H4 (cell line): ENCODE measurements around the gene COX17. TPM values are rescaled to one million over a fixed set of nuclear protein-coding genes. Genes with fewer than 3 reads are reported as not detected.

Experiments
- DNase-seq: peaks from one replicate; pipeline ENCODE4 v3.0.0-alpha.2; 2015; ENCODE audit warnings: low spot score
- total RNA-seq: library from RNA; depleted of rRNA; stranded (reverse); fragments of >200 nt; shearing (Covaris generic); gene quantifications from 2 replicates; pipeline ENCODE4 v1.2.3, GENCODE V29; 2014

COX17 gene
- total RNA-seq, 1 experiment from 2014 or later, result 90.9 TPM

DNA sequence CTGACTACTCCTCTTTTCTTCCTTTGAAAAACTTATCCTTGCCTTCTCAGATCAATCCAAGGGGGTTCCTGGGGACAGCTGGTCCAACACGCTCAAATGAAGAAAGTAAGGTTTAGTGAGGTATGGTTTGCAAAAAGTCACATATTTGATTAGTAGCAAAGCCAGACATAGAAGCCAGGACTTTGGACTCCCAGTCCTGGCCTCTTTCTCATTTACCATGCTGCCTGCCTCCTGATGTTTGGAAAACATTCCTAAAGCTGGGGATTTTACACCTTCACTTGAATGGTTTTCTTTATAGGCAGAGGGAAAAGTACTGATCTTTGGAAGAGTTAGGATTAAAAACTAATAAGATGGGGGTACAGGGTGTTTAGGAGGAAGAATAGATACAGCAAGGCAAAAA lies 31.4 kb downstream of the COX17 start:
- no peak for DNase-seq

DNA sequence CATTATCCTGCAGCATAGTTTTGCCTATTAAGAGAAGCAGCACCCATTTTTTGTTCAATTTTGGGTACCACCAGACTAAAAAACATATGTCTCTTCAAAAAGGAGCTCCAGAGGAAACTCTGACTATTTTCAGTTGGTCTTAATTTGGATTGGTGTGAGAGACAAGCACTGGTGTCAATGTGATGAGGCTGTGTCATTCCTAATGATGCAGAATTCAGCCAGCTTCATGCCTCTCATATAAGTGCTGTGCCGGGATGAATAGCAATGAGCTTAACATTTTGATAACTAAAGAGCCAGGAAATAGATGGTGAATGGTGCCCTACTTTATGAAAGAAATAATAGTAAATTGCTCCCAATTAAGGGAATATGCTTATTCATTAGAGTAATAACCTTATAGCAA lies 32.7 kb downstream of the COX17 start:
- no peak for DNase-seq

DNA sequence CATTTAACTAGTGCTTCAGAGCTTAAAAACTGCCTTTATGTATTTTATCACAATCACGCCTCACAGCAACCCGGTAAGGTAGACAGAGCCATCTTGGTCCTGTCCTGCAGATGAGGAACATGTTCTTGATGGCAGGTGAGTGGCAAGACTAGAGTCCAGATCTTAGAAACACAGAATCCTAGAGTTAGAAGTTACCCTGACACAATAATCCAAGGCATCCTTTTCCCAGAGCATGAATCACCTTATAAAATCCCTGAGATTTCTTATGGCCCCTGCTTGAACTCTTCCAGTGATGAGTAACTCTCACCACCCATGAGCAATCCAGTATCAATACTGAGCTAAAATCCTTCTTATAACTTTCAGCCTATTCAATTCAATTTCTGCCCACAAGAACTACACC lies 33.7 kb downstream of the COX17 start:
- no peak for DNase-seq

DNA sequence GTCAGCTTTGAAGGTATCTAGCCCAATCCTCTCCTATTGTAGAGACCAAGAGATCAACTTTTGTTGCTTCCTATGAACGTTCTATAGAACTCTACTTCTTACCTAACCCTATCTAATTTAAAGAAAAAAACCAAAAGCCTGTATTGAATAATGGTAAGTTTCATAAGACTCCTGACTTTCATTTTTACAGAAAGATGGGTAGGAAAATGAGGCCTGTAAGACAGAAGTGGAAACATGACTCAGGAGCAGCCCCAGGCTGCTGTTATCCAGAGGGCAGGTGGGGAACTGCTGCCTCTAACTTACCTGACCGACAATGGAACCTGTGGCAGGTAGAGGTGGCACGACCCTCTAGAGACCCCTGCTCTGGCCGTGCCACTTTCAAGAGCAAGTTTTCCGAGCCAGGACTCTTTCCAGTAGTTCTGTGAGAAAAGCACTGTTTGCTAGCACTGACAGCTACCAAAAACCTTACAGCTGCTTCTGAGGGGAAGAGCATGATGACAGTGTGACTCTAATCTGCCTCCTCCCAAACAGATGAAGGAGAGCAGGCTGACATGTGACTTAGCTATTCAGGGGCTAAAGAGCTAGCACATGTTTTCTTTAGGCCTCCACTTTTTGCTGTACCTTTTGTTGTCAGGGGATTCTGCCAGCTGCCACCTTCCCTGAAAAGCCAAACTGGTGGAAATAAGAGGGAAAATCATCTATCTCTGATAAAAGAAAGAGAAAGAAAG lies 34.3 kb downstream of the COX17 start:
- DNase-seq, result no peak

DNA sequence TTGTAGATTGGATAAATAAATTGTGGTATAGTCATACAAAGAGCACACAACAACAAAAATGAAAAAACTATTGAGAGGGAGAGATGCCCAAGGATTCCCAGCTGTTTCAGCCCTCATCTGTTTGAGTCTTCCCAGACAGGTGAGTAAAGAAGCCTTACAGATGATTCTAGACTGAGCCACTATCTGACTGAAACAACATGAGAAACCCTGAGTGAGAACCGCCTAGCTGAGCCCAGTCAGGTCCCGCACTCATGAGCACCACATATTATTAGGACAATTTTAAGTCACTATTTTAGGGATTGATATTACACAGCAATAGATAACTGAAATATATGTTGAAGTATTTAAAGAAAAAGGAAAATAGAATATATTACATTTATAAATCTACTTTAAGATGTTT lies 35.8 kb downstream of the COX17 start:
- no peak for DNase-seq

DNA sequence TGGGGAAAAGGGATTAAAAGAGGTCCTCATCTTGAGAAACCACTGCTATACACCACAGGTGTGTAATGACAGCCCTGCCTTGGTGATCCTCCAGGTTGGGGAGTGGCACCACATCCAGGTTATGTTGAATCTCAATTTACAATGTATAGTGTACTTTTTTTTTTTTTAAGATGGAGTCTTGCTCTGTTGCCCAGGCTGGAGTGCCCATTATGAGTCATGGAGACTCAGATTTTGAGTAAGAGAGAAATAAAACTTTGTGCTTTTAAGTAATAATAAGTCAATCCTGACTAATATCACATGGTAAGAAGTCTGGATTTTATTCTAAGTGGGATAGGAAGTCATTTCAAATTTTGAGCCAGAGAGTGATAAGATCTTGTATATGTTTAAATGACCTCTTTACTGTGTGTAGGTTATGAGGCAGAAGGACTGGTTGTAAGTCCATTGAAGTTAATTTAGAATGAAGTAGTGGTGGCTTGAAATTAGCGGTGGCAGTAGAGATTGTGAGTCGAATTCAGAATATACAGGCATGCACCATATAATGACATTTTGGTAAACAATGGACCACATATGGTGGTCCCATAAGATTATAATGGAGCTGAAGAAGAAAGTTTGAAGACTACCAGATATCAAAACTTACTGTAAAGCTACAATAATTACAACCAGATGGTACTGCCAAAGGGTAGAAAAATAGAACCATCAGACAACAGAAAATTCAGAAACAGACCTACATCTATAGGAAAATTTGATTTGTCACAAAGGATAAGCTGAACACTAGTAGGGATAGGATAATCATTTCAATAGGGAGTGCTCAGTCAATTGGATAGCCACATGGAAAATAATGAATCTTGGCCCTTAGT lies 37.5 kb downstream of the COX17 start:
- DNase-seq, result no peak

DNA sequence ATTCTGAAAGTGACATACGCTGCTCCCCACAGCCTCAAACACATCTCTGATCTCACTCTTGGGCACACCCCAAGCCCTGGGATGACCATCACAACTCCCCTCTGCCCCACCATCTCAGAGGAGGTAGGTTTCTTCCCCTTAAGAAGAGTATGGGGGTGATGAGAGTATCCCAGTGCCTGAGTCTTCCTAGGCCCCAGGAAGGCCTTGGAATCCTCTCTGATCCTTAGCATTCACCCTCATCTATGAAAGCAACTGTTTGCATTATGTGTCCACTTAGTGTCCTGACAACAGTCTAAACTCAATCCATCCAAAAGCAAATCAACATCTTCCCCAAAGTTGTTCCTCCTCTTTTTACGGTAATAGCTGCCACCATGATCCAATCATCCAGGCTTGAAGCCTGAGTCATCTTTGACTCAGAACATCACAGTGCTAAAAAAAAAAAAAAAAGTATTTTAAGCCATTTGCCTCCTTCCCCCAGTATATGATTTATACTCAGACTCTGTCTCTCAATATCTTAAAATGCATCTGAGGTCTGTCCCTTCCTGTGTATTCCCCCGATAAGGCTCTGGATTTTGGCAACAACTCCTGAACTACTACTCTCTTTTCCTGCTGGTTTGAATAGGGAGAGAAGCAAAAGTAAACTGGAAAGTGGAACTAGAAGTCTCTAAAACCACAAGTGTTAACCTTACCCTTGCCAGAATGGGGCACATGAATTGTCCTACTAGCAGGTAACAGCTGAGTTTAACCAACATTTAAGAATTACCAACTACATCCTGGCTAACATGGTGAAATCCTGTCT lies 39.3 kb downstream of the COX17 start:
- peak; percentile 86 for DNase-seq

DNA sequence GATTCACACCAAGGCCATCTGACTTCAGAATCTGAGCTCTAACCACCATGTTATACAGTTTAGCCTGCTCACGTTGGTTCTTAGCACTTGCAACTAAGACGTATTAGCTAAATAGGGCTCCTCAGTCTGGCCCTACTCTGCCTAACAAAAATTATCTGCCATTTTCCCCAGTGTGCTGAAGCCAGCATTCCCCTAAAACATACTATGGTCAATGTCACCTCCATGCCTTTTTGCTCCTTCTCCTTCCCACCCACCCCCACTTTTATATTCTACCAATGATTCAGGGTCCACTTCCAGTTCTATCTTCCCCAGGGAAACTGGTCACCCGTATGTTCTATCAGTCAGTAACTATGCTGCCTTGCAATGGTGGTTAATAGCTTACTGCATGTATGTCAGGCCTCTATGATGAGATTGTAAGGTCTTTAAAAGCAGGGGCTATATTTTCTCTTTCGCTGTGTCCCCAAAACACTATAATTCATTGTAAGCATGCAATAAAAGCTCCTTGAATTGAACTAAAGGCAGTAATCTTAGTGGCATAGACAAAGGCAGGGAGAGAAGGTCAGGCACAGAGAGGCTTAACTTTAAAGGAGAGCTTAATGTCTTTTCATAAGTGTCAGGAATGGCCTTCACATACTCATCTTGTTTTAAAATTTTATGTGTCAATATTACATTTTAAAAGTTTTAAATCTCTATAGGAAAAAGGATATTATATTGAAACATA lies 40.2 kb downstream of the COX17 start:
- DNase-seq, result no peak

DNA sequence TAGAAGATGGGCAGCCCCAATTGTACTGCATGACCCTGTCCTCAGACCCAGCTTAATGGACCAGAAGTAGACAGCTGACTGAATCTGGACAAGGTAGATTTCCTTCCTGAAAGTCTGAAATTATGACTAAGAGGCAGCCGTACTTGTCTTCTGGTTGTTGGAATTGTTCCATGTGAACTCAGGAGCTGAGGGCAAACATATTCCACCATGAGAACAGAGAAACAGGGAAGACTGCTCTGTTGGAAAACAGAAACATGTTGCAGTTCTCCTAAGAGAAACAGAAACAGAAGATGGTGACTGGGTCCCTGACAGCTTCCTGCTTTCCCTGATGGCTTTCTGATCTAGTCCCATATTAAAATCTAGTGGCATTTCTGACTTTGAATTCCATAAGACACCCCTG lies 41.0 kb downstream of the COX17 start:
- no peak for DNase-seq

DNA sequence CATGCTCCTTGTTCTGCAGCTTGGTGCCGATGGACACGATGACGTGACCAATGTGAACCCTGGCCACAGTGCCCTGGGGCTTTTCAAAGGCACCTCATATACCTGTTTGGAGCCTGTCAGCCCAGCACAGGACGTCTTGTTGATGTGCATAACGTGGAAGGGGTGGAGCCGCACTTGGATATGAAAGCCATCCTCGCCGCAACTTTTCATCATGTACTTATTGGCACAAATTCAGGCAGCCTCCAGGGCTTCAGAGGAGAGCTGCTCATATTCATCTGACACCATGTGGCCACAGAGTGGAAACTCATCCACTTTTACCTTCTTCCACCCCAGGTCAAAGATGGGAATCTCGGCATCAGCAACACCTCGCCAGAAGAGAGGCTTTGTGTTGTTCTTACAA lies 41.5 kb downstream of the COX17 start:
- no peak for DNase-seq

DNA sequence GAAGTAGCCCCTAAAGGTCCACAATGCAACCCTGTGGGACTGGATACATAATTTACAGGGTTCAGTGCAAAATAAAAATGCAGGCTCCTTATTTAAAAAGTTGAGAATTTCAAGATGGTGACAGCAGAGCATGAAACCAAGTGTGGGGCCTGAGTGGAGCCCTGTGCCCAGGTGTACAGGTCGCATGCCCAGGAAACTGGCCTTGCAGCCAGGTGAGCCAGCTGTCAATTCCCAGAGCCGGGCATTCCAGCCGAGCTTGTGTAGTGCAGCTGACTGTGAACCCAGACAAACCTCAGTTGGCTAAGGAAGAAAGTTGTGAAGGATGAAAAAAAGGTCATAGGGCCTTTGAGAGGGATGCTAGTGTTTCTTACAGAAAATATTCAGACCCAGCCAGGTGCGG lies 44.4 kb downstream of the COX17 start:
- no peak for DNase-seq

DNA sequence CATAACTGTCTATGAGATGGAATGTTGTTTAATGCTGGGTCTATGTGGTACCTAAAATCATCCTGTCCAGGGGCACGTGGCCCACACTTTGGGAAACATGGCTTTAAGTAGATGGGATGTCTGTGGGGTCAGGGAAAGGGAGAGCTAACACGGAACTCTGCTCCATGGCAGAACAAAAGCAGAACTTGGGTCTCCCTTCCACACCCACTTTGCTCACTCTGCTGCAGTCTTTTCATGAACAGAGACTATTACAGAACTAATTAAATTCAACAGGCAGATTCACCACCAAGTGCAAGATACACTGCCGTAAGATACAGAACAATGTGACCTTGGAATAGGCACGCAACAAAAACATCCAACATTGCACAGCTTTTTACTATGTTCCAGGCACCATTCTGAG lies 45.0 kb downstream of the COX17 start:
- no peak for DNase-seq

DNA sequence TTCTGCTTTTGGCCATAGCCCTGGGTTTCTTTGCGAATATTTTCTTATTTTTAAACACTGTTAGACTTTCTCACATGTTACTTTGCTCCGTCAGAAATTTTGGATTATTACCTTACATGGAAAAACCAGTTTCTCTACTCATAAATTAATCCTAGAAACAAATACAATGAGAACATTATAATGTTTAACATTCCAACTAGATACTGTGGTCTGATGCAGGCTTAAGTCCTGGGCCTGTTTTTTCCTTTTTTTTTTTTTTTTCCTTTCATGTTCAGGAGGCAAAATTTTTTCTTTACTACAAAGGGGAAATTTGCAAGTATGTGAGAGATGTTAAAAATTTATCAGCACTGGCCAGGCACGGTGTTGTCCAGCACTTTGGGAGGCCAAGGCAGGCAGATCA lies 45.7 kb downstream of the COX17 start:
- no peak for DNase-seq

DNA sequence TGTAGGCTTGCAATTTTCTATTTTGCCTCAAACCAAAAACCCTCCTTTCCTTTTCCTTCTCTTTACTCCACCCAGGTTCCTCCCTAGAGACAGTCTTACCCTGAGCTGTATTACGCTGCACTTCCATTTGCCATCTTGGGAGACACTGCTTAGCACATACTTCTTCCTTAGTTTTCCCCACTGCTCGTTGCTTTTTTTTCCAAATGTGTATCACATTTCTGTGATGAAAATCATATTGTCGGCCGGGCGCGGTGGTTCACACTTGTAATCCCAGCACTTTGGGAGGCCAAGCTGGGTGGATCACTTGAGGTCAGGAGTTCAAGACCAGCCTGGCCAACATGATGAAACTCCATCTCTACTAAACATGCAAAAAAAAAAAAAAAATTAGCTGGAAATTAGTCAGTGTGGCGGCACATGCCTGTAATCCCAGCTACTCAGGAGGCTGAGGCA lies 46.3 kb downstream of the COX17 start:
- DNase-seq, result no peak

DNA sequence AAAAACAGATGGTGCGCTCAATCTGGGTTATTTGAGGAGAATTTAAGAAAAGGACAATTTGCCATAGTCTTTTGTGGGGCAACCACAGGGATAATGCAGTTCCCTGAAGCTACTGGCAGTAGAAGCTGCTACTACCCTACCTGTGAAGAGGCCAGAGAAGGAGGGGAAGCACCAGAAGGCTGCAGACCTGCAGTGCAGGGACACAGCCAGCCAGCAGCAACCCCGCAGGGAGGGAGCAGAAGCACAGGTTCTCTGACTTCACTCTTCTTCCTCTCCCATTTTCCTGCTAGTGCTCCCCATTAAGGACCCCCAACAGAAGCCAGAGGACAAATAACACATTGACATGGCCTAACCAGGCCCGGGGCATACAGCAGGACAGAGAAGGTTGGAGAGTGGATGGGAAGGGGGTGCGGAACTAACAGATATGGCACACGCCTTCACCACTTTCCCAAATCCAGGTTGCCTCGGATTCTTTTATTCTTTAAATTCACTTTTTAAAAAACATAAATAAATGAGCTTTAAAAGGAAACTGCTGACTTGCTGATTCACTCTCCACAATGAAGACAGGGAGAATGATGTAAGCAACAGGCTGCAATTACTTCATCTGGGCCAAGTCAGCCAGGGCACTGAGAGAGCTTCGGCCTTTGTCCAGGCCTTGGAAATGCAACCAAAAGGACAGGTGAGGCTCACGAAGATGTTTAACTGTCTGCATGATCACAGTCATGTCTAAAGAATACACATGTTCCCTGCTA lies 46.9 kb downstream of the COX17 start:
- DNase-seq, result peak; percentile 52

DNA sequence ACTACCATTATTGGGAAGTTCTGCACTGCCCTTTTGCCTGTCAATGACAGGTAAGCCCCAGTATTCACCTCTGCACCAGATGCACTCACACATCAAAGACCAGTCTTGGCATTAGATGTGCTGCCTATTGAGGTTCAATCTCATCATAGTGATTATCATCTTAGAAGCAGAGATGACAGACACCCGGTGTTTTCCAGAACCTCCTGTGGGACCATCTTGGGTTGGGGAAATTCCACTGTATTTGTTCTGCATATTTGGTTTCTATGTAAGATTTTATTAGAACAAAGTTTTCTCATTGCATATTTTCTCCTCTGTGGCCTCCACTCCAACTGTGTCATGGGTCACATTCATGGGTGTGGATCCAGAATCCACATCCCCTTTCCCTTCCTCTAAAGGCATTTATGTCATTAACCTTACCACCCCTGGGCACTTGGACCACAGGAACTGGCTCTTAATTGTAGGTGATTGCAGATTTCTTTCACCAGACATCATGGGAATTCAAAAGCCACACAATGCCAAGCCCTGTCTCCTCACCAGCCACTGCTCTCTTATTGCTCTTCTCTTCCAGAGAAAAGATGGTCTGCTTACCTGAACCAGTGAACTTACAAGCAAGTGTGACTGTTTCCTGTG lies 48.3 kb downstream of the COX17 start:
- DNase-seq, result no peak

DNA sequence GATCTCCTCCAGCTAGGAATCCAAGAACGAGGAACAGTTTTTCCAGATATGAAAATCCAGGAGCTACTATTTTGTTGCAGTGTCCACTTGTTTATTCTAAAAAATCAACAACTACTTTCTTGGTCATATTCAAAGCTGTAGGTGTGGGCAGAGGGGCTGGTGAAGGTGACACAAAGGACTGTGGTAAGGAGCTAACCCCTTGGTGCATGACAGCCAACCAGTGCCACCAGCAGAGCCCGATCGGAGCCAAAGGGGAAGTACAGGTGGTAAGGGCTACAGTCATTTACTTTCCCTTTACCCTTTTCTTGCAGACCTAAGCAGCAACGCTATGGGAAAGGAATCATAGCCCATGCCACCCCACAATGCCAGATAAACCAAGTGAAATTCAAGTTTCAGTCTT lies 48.8 kb downstream of the COX17 start:
- DNase-seq, result no peak

DNA sequence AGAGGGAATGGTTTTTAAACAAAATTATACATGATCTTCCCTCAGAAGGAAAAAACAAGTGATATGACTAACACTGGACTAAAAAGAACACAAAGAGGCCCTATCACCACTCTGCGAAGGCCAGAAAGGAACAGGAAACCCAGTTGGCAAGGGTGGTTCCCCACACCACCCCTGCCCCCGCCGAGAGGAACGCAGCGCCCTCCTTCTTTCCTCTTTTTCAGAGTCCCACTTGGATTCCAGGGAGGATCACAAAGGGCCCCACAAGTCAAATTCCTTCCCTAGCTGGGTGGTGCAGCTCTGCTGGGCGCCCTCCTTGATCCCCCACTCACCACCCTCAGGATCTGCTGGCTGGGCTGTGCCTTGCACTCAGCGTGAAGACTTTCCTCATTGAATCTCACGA lies 49.7 kb downstream of the COX17 start:
- no peak for DNase-seq

DNA sequence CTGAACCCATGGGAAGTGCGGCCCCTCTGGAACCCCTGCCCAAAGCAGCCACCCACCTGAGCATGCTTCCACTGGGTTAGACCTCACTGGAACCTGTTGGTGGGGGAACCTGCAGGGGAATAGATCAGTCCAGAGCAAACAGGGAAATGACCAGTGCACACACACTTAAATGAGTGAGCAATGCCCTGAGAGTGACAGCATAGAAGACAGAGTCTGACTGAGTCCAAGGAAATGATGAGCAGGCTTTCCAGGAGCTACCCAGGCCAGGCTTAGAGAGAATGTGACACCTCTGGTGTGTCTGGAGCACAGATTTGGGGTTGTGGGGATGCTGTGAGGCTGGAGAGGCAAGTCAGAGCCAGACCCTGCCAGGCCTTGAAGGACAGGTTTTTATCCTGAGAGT lies 51.0 kb downstream of the COX17 start:
- DNase-seq, result no peak

DNA sequence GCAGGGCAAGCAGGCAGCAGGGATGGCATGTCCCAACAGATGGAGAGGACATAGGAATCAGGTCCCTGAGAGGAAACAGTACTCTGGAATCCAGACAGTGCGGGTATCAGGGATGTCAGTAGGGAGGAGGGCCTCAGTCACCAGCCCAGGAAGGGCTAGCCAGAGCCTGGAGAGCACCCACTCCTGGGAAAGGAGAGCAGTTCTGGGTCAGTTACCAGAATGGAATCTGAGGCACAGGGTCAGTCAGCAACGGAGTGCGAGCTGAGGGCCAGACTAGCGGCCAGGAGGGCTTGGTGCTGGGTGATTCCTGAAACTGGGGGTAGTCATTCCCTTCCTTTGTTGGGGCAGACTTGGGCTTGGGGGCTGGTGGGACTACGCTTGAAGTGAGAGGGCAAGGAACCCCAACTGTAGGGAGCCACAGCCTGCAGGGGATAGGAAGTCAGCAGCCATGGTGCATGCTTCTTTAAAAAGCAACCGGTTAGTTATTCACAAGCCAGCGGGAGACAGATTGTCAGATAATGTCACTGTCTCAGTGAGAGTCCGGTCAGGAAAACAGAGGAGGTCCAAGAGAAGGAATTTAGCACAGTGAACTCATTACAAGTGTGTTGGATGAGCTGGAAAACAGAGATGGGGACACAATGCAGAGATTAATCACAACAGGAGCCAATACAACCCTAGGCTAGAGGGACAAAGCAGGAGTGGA lies 51.6 kb downstream of the COX17 start:
- no peak for DNase-seq
